GM21515 (cell line): Measurements from ENCODE around the gene PRLH.
"Not testable (repeated sequence)": the region's sequence is repeated elsewhere in the genome, so short reads cannot be mapped to it uniquely, and the experiment has no call there.

ENCODE experiments used
- ATAC-seq: cut with Tn5 transposase; IDR thresholded peaks from one replicate; pipeline ENCODE4 v1.9.1; 2021; ENCODE audit not compliant: unreplicated experiment

Gene PRLH

DNA sequence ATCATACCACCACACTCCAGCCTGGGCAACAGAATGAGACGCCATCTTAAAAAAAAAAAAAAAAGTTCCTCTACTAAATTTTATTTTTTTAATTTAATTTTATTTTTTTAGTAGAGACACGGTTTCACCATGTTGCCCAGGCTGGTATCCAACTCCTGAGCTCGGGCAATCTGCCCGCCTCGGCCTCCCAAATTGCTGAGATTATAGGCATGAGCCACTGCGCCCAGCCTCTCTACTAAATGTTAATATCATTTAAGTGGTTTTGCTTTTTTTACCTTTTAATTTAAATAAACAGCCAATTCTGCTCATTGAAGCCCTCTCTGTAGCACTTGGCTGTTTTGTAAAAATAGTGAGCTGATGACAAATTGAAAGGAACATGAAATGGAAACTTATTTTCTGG lies 15.0 kb downstream of the PRLH start:
- no peak for ATAC-seq

DNA sequence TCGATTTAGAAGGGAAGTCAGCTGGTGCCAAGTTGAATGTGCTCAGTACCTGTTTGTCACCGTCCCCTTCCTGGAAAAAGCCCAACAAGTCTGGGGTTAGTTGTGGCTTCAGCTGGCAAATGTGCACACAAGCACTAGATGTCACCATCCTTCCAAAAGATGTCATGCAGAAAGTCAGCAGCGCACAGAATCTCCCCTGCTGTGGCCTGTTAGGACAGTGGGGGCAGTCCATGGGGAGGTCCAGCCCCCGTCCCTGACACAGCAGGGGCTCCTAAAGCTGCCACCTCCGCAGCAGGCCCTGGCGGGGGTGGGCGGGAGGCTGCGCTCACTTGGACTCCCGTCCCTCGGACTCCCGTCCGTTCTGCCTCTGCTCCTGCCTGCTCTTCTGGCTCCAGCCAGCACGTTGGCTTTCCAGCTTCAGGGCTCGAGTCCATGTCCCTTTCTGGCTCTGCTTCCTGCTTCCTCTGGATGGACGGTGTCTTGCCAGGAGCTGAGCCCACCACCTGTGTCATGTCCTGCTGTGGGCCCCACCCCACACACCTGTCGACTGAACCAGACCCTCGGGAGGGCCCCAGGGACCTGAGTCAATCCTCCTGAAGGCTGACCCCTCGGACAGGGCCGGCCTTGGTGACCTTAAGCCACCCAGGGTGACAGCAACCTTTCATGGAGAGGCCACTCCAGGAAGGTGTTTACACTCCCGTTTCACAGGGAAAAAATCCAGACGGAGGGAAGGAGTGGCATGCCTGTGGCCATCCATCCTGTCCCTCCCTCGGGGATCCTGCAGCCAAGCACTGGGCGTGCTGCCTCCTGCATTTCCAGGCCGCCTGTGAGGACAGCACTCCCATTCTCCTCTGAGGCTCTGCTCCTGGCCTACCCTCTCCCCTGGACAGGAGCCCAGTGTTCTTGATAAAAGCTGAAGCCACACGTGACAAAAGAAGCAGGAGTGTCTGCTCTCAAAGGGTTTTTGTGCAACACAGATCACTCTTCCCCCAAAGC lies 15.7 kb downstream of the PRLH start:
- ATAC-seq = no peak

DNA sequence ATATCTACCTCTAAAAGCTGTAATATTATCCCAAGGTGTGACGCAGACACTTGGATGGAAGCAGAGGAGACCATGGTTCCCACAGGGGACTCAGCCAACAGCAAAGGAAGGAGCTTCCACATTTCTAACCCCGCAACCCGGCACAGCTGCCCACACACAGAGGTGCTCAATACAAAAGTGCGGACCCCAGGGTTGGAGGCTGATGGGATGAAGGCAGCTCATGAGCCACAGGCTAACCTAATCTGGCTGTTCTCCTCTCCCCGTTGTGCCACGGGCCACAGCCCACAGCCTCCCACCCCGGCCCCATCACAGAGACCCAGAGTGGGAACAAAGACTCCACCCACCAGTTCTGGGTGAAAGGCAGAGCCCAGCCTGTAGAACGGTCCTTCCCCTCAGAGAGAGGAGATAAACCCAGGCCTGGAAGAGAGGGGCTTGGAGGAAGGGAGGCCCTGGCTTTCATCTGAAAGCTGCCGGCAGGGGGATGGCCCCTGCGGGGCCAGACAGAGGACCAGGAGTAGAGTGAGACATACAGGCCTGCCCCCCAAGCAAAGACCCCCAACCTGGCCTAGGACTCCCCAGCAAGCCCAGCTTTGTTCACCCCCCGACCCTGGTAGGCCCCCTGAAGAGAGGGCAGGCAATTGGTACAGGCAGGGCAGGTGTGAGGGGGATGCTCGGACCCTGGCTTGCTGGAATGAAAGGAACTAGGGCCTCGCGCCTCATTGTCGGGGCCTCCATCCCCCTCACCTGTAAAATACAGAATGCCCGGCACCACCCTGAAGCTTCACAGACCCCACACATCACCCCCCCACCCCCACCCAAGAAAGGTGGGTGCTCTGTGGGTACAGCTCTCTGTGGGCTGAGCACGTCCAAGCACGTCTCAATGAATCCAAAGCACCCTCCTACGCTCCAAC lies 17.3 kb downstream of the PRLH start:
- no peak for ATAC-seq

DNA sequence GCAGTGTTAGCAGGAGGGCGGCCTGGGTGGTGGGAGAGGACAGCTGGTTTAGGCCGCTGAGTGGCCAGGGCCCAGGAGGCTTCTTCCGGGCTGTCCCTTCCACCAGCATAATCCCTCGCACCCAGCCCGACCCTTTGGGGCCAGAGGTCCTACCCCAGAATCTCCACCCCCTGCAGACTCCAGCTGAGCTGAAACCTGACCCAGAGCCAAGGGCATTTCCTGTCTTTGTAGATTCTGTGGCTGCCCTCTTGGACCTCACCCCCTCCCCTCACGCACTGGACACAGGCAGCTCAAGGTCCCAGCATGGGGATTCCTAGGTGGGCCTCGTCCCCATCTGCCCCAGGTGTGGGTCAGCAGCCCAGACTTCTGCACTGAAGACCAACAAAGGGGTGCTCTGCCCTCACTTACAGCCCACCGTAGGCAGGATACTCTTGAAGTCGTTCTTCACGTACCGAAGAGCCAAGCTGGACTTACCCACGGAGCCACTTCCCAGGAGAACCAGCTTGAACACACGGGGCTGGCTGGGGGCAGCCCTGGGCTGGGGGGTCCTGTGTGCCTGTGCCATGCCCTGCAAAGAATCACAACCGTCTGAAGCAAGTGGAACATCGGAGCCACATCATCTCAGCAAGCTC lies 19.3 kb downstream of the PRLH start:
- ATAC-seq = no peak

- ATAC-seq = no peak
Observed at GRCh38 chr2:237588044-237588696, 21.8 kb downstream of the PRLH start.

DNA sequence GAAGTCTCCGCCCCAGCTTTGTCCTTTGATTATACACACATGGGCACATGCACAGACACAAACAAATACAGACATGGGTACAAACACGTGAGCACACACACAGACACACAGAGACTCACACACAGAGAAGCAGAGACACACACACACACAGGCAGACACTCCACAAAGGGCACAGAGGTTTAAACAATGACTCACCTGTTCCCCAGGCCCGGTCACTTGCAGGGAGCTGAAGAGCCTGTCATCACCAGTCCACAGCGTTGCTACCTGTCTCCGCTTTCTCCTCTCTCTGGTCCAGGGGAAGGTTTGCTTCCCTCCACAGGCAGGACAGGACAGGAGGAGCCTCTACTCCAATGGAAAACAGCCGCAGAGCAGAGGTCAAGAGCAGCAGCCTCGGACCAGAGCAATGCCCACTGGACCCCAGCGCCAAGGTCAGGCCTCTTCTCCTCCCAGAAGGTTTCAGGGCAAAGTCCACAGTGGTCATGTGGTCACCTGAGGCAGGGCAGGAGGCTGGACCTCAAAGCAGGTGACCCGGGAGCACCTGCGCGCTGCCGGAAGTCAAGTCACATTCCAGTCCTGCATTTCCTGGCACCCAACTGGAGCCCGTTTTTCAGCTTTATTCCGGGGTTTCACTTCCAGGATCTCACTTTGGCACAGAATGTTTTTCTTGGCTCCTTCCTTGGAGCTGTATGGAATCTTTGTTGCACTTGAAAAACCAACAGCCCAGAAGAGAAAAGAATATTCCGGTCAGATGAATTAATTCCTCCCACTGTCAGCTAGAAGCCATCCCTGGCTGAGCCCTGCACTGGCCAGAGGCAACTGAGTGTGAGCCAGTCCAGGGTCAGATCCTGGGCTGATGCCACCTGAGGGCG lies 24.1 kb downstream of the PRLH start, which contains the start of gene RAB17:
Gene RAB17 (minus strand): TSS at position 463 of the 869 bp plus-strand sequence. CDS start 4,580 bp downstream, outside the sequence.
- ATAC-seq = no peak

DNA sequence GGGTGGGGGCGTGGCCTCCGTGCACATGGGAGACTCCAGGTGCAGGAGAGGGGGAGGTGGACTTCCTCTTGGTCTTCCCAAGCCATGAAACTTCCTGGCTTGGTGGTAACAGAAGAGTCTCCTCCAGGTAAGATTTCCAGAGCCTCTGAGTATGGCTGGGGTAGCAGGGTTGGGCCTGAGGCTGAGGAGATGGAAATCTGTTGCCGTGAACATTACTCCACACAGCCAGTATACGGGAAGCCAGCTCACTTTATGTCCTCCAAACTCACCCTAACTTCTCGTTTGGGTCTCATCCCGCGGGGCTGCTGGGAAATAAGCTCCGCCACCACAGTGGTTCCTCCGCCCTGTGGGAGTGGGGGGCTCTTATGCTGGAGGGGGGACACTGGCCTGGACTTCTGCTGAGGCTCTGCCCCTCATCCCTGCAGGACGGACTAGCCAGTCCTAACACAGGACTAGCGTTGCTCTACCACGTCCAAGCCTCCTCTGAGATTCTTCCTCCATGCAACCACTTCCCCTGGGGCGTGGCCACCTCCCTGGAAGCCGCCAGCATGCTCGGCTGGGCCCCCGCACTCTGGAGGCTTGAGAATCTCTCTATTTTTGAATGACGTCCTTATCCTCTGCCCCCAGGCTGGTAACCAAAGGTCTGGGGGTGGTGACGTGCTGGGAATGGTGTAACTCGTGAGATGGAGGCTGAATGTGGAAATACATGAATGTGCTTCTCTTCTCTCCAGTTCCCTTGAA lies 24.9 kb downstream of the PRLH start:
- no peak for ATAC-seq

DNA sequence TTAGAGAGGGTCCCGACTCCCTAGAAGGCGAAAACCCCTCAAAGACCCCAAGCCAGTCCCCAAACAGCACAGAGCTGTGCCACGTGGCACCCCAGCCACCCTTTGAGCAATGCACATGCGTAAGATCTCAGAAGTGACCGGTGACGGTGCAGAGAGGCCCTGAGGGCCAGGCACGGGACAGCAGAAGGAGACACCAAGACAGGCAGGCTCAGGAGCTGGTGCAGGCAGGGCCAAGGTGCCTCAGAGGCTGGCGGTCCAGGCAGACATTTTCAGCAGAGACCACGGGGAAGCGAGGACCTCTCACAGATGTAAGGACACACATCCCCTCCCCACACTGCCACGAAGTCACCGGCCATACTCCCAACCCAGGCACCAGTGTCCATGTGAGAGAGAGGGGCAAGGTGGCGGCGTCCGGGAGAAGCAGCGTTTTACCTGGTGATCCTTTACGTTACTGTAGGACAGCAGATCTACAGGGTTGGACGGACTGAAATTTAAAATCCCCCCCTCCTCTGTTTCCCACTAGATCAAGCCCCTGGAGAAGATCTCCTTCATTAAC lies 26.1 kb downstream of the PRLH start:
- no peak for ATAC-seq

DNA sequence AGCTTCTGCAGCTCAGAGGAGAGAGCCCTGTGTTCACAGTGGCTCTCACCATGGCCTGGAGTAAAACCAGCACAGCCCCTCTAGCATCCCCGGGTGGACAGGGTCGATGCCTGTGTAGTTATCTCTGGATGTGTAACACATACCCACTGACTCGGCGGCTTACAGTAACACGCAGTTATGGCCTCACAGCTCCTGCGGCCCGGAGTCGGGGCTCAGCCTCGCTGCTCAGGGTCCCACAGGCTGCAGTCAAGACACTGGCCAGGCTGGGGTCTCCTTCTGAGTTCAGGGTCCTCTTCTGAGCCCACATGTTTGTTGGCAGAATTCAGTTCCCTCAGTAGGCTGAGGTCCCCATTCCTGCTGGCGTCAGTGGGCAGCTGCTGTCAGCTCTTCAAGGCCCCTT lies 26.7 kb downstream of the PRLH start:
- no peak for ATAC-seq

DNA sequence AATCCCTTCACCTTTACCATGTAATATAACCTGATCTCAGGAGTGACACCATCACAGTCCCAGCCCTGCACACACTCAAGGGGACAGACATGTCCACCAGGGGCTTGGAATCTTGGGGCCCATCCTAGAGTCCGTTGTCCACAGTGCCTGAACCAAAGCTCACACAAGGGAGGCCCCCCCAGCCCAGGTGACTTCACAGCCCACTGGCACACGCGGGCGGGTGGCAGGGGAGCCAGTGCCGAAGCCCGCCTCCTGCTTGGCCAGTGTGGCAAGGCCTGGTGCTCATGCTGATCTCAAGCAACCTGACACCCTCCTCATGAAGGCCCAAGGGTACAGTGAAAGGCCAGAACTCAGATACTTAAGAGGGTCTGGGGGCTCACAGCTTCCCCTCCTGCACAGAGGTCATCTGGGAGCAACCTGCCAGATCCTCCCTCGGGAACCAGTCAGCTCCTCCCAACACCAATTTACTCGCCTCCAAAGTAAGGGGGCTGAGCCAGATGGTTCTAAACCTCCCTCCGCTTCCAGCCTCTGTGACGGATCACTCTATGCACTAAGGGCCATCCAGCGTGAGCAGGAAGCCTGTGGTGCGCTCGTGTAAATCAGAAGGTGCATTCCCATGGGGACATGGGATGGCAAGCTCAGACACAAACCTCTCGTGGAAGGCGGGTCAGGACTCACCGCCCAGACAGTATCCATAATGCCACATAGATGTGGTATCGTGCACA lies 27.4 kb downstream of the PRLH start:
- ATAC-seq = no peak

DNA sequence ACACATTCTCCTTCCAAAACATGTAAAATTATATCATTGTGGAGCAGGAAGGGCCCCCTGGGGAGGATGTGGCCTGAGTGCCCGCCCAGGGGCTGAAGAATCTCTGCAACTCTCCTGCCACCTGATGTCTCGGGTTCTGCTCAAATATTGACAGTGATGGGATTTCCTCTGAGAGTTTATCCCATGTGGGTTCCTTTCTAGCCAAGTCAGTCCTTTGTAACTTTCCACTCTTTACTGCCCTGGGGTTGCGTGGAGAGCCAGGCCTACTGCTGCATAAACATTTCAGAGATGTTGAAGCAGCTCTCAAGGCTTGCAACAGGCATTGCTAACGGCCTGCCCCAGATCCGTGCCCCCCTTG lies 28.1 kb downstream of the PRLH start:
- no peak for ATAC-seq

DNA sequence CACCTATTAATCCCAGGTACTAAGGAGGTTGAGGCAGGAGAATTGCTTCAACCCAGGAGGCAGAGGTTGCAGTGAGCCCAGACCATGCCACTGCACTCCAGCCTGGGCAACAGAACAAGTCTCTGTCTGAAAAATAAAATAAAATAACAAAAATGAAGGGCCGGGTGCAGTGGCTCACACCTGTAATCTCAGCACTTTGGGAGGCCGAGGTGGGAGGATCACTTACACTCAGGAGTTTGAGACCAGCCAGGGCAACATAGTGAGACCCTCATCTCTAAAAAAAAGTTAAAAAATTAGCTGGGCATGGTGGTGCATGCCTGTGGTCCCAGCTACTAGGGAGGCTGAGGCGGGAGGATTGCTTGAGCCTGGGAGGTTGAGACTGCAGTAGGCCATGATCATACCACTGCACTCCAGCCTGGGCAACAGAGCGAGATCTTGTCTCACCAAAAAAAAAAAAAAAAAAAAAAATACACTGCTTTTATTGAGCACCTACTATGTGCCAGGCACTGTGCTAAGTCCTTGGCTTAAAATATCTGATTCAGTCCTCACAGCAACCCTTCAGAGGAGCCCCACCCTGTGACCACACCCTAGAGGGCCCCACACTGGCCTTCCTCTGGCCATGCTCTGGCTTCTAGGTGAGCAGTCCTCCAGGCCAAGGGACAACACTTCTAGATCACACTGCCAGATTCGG lies 29.6 kb downstream of the PRLH start:
- ATAC-seq = not testable (repeated sequence)

DNA sequence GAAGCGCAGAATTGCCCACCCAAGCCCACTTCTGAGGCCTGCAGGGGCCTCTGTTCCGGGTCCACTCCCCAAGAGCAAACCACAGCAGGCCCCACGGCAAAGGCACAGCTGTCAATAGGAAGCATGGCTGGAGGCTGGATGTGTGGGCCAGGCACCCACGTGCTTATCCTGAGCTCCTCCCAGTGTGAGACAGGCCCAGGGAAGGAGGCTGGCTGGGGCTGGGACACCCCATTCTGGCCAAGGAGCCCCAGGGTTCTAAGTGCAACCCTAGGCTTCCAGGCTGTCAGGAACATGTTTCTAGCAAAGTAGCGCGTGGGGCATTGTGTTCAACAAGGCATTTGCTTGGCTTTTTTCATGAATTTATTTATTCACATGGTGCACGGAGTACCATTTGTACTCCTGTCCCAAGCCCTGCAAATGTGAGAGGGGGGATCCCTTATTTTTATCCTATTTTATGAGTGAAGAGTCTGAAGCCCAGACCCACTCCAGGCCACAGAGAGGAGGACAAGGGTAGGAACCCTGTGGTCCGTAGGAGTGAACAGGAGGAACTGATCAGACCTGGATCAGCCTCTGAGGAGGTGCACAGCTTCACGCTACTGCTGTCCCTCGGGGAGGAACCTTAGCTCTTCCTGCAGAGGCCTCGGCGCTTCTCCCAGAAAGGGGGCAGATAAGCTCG lies 30.3 kb downstream of the PRLH start:
- ATAC-seq = no peak

DNA sequence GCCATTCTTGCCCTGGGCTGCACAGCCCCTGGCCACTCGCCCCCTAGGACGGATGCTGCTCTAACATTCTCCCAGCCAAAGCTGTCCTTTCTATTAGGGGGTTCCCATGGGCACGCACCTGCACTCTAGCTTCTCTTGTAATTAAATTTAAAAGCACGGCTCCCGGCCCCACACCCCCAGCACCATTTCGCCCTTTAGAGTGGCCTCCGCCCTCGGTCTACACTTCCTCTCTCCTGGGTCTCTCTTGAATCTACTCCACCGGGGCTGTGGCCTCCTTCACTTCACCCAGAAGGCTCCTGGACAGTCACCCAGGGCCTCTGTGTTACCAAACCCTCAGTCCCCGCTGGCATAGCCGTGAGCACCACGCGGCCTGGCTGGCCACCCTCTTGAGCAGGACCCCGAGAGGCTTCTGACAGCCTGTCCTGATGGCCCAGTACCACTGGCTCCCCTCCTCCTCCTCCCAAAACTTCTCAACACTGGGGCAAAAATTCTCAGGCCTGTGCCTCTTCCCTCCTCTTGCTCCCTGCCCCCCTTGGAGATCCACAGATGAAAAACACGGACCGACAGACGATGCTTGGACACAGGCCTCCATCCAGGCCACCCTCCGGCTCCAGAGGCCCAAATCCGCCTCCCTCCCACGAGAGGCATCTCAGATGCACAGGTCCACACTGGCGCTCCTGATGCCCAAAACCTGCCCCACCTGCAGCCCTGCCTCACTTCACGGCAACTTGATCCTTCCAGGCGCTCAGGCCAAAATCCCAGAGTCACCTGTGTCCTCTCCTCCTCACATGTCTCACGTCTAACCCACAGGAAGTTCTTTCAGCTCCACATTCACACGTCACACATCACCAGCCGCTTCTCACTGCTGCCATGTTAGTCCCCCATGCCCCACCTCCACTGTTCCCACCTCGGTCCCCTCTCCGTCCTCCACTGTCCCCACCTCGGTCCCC lies 31.1 kb downstream of the PRLH start:
- no peak for ATAC-seq

GRCh38 chr2:237598468-237599208 lies 32.3 kb downstream of the PRLH start:
- no peak for ATAC-seq
